HG03378 (cell line): ENCODE results near the gene PKD1.
"Not testable (repeated sequence)": the region's sequence is repeated elsewhere in the genome, so short reads cannot be mapped to it uniquely, and the experiment has no call there.

Experiments used
- ATAC-seq: cut with Tn5 transposase; IDR thresholded peaks from one replicate; pipeline ENCODE4 v1.9.1; 2021; ENCODE audit warnings: mild to moderate bottlenecking, moderate library complexity; ENCODE audit not compliant: unreplicated experiment

The PKD1 gene

DNA sequence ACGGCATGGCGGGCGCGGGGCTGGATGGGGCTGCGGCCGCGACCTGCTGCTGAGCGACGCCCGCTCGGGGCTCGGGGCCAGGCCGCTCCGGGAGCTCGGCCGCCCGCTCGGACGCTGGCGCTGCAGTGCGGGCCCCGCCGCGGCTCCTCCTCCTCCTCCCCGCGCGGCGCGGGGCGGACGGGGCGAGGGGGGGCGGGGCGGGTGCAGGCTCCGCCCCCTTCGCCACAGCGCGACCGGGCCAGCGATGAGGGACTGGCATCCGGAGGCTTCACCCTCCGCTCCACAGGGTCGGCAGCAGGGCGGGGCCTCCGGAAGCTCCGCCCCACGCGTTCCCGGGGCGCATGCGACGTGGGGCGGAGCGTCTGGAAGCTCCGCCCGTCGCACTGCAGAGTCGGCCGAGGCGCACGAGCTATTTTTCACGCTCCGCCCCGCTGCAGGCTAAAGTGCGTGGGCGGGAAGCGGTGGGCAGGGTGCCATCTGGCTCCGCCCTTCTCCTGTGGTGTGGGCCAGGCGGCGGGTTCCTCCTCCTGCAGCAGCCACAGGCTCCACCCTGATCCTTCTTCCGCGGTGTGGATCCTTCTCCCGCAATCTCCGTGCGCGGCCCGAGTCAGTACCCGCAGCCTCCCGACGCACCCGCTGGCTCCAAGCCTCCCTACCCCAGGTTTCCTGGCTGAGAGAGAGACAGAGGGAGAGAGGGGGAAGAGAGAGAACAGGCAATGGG lies at the start of gene PKD1:
PKD1 (minus strand) TSS at position 129 of the 721 bp plus-strand sequence. CDS start 209 bp downstream, outside the sequence.
- ATAC-seq = not testable (repeated sequence)

GRCh38 chr16:2184962-2185361 lies 49.3 kb upstream of the PKD1 start:
- ATAC-seq = no peak

GRCh38 chr16:2184346-2184745 lies 48.6 kb upstream of the PKD1 start:
- no peak for ATAC-seq

GRCh38 chr16:2183671-2184070 lies 48.0 kb upstream of the PKD1 start:
- no peak for ATAC-seq

GRCh38 chr16:2181952-2182351 lies 46.3 kb upstream of the PKD1 start:
- no peak for ATAC-seq

DNA sequence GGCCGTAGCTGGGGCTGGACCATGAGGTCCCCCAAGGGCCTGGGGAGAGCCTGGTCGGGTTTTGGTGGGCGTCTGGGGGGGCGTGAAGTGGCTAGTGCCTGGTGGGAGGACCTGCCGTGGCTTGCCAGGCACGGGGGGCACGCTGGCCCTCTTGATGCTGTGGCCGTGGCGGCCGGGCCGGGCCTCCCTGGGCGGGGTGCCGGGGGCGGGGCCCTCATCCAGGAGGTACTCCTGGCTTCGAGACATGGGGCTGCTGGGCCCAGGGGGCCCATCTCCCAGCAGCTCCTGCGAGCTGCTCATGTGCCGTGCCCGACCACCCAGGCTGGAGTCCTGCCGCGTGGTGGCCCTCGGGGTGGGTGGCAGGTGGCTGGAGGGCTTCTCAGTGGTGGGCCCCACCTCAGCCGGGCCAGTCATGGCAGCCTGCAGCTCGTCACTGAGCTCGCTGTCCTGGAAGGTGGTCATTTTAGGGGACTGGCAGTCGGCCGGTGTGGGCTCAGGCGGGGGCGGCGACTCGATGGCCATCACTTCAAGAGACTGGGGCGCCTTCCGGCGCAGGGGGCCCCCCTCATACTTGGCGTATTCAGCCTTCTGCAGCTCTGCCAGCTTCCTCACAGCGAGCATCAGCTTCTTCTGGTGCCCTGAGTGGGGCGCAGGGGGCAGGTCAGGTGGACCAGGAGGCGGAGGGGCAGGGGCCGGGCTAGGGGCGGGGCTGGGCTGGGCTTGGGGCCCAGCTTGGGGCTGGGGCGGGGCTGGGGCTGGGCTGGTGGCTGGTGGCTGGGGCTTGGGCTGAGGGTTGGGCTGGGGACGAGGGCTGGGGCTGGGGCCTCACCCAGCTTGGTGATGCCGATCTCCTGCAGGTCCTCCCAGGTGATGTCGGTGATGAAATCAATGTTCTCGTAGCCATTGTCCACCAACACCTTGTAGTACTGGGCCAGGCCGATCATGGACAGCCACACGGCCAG lies 45.5 kb upstream of the PKD1 start:
- no peak for ATAC-seq

DNA sequence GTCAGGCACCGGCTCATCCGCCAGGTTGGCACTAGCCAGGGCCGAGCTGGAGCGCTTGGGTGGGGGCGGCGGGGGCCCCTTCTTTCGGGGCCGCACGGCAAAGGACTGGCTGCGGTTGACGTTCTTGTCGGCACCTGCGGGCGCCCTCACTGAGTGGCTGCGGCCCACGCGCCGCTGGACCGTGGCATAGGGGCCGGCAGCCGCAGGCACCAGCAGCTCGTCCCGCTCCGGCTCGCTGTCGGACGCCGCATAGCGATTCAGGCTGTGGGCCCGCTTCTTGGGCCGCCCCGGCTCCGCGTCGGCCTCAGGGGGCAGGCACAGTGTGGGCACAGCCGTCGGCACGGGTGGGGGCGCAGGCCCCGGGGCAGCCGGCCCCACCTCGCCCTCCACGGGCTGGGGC lies 44.8 kb upstream of the PKD1 start:
- ATAC-seq = no peak

GRCh38 chr16:2179576-2179975 lies 43.9 kb upstream of the PKD1 start:
- no peak for ATAC-seq

DNA sequence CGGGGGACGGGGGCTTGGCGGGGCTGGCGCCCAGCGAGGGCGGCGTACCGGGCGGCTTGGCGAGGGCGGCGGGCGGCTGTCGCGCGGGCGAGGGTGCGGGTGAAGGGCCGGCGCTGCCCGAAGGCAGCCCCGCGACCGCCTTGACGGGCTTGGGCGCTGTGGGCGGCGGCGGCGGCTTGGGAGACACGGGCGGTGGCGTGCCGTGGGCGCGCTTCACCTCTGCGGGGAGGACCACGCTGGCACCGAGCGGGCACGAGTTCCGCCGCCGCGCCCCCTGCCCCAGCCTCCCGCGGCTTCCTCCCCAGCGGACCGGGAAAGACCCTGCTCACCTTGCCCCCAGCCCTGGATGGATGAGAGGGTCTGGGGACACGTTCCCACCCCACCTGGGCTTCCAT lies 43.4 kb upstream of the PKD1 start:
- no peak for ATAC-seq

GRCh38 chr16:2178321-2179106 lies 42.8 kb upstream of the PKD1 start:
- no peak for ATAC-seq

DNA sequence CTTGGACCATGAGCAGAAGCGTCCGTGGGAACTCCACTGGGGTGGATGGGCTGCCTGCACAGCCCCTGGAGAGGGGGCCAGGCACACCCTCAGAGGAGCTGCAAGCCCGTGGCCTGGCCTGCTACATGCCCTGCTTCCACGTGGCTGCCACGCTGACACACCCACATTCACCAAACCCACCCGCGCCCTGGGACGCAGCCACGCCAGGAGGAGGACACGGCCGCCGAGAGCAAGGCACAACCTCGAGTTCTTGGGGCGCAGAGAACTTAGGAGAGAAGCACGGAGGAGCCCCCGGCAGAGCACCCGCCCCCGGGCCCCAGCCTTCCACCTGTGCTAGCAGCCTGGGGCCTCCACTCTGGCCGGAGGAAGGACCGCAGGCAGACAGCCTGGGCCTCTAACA lies 41.9 kb upstream of the PKD1 start:
- ATAC-seq = no peak

GRCh38 chr16:2177101-2177500 lies 41.4 kb upstream of the PKD1 start:
- ATAC-seq = no peak

DNA sequence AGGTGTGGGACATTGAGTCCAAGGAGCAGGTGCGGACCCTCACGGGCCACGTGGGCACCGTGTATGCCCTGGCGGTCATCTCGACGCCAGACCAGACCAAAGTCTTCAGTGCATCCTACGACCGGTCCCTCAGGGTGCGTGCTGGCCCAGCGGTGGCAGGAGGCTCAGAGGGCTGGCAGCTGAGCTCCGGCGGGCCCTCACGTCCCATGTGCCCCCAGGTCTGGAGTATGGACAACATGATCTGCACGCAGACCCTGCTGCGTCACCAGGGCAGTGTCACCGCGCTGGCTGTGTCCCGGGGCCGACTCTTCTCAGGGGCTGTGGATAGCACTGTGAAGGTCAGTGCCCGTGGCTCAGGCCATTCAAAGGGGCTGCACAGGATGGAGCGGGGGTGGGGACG lies 40.3 kb upstream of the PKD1 start:
- ATAC-seq = no peak

GRCh38 chr16:2175454-2175853 lies 39.8 kb upstream of the PKD1 start:
- ATAC-seq = no peak

DNA sequence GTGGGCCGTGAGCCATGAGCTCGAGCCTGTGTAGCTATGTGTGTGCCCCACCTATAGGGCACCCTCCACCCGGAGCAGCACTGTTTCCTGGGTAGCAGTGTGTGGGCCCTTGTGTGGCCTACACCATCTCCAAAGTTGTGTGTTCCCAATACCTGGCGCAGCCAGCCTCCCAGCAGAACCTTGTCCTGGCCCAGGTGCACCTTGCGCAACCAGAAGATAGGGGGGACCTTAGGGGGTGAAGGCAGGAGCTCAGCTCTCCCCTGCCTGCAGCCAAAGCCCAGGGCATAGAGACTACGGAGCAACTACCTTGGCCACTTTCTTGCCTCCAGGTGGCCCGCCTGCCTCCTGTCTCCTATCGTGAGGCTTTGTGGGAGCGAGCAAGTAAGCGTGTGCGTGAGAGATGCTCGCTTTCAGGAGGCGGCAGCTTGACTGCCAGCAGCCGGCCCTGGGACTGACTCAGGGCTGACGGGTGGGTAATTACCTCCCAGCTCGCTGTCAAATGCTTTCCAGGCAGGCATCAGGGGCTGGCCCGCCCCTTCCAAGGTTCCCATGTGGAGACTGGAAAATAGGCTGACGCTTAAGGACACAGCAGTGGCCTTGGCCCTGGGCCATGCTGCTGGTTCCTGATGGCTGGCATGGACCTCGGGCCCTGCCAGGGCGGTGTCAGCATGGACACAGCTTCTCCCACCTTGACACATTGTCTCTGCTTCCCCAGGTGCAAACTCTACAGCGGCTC lies 38.9 kb upstream of the PKD1 start:
- ATAC-seq = no peak

DNA sequence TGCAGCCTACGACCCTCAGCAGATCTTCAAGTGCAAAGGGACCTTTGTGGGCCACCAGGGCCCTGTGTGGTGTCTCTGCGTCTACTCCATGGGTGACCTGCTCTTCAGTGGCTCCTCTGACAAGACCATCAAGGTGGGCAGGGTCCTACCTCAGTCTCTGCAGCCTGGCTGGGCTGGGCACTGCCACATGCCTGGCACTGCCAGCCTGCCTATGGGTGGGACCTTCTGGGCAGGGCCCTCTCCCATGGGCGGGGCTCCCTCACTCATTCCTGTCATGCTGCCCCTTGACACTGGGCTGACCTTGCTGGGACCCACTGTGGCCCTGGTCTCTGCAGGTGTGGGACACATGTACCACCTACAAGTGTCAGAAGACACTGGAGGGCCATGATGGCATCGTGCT lies 38.2 kb upstream of the PKD1 start:
- no peak for ATAC-seq

DNA sequence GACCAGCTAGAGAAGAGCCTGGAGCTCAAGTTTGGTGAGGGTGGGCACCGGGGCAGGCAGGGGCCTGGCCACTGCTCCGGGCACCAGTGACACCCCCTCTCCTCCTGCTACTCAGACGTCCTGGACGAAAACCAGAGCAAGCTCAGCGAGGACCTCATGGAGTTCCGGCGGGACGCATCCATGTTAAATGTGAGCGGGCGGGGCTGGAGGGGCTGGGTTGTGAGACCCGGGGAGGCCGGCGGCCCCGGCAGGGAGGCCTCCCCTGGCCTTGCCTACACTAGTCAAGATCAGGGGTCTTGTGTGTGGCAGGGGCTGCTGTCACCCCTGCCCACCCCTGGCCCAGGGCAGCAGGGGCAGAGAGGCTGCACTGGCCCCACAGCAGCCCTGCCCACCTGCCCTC lies 37.7 kb upstream of the PKD1 start:
- no peak for ATAC-seq

DNA sequence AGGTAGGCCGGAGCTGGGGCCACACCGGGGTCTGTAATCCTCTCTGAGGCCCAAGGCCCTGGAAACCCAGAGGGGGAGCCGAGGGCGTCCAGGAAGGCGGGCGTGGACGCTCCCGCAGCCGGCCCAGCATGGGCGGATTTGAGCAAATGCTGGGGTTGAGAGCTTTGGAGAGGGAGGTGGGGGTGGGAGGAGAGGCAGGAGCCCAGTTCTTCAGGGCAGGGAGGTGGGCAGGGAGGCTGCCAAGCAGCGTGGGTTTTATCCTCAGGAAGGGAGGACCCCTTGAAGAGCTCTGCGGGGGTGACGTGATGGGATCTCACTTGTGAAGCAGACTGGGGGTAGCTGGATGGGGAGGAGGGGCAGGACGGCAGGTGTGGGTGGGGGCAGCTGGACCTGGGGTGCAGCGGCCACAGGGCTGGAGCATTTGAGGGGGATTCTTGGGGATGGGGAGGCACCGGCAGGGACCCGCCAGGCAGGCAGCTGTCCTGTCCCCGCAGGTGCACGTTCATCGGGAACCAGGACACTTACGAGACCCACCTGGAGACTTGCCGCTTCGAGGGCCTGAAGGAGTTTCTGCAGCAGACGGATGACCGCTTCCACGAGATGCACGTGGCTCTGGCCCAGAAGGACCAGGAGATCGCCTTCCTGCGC lies 37.1 kb upstream of the PKD1 start:
- ATAC-seq = no peak

- ATAC-seq = no peak
These were observed 36.0 kb upstream of the PKD1 start for GRCh38 chr16:2171601-2172178.
